Measurements from ENCODE around the gene FRMD4A.
A peak's percentile ranks its signal among the peaks of the same experiment; 100 is the strongest.

Gene FRMD4A

DNA sequence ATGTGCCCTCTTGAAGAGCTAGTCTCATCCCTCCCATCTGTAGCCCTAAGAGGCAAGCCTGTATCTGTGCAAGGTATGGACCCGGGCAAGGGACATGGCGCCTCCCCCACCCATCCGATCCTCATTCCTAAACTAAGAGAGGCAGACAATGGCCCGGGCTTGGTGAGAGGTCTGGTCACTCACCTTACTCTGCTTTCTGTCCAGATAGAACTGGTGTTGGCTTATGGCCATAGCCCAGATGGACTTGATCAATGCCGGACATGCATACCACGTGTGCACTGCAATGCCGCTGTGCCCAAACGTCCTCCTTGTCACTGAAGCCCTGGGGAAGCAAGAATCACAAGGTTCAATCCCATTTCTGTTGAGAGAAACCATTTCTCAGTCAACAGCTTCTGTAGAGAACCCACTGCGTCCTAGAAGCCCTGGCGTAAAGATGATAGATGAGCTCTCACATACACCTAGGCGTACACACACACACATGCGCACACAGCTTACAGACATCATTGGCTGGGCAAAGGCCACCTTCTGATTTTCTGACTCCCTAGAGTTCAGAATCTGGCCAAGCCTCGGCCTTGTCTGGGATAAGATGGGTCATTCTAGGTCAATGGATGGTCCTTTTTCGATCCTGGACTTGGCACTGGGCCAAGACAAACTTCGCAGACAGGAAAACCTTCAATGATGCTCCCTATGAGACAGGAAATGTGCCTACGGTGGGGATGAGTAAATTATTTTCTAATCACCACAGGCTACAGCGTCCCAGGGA is 629.4 kb downstream of the FRMD4A start:
- DNase-seq (ENCODE audit: low spot score) = no peak

DNA sequence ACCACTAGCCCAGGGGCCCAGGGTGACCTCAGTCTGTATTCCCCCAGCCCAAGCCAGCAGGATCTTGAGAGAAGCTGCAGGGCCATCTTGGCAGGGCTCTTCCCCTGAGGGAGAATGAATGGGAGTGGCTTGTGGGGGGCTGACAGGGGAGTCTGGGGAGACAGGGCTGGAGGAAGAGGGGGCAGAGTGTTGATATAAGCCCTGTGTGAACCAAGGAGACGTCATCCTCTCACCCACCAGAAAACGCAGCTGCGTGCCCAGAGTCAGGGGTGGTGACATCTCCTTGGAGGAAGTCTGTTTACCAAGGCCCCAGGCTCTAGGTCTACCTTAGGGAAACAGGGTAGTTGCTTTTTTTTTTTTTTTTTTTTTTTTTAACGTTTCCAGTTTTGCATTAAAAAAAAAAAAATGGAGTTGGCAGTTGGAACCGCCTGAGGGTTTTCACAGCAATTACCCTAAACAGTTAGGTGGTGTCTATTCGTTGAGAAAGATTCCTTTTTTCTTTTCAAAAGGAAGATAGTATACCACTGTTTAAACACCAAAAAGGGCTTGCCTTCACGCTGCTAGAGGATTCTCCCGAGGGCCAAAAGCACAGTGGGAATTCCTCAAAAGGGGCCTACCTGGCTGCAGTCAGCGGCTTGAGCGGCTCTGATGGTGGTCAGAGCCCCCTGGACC is 630.1 kb downstream of the FRMD4A start:
- DNase-seq (ENCODE audit: low spot score) = no peak

GRCh38 chr10:13699216-13699615 is 631.5 kb downstream of the FRMD4A start:
- DNase-seq (ENCODE audit: low spot score) = no peak

DNA sequence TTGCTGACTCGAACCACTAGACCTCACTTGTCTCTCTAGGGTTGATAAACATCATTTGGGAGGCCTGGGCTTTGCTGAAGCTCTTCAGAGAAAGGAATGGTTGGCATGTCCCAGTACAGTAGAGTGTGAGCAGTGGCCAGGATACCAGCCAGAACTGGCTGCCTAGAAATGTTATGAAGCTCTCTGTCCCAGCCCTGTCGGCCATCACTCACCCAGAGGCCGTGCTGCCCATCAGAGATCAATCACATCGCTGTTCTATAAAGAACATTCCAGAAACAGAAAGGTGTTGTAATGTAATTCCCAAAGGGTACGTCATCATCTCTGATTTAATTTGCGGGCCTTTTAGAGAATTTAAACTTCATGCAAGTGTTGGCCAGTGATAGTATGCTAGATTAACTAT is 632.5 kb downstream of the FRMD4A start:
- no peak for DNase-seq (ENCODE audit: low spot score)

DNA sequence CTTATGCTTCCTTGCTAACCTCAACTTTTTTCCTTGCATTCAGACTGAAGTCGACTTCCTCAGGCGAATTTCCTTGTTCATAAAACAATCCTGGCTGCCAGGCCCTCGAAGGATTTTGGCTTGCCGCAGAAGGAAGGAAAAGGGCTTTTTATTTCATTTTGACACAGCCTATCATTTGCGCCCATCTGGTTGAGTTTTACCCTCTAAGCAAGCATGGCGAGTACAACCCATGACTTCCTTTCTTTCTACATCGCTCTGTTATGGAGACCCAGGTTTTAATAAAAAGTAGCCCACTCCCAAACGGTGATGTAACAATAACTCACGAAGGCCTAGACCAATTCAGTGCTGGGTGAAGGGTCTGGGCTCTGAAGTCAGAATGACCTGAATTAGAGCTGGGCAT is 634.7 kb downstream of the FRMD4A start:
- no peak for DNase-seq (ENCODE audit: low spot score)

- DNase-seq (ENCODE audit: low spot score) = no peak
Measured at GRCh38 chr10:13695588-13695987, 635.1 kb downstream of the FRMD4A start.

- no peak for DNase-seq (ENCODE audit: low spot score)
Measured at GRCh38 chr10:13693783-13694700, 636.7 kb downstream of the FRMD4A start.

- no peak for DNase-seq (ENCODE audit: low spot score)
Measured at GRCh38 chr10:13690281-13690825, 640.4 kb downstream of the FRMD4A start.

DNA sequence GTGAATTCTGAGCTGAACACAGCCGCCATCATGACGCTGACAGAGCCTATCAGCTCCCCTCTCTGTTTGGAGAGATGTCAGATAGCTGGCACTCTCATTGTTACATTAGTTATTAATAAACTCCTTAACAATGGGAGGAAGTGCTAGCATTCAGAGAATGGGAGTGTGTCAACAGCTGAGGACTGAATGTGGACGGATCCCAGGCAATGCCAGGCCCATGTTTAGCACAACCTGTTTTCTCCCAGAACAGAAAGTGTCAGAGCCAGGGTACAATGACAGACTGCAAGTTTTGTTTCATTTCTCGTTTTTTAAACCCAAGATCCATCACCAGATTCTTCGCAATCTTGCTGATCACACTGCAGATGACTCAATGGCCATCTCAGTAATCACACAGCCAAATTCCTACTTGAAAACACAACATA is 644.4 kb downstream of the FRMD4A start:
- no peak for DNase-seq (ENCODE audit: low spot score)

DNA sequence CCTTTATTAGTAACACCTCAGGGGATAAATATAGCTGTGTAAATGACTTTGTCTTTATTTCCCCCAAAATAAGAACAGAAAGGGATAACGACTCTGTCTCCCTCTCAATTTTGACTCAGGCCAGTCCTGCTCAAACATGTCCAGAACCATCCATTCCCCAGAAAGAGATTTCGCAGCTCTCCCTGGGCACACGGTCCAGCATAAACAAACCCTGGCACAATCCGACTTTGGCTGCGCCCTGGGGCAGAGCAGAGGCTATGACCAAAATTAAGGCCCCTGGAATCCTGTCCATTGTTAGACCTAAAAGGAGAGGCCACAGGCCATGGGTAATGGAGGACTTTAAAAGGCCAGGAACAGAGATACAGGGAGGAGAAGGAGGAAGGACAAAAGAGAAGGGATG is 644.8 kb downstream of the FRMD4A start:
- no peak for DNase-seq (ENCODE audit: low spot score)

DNA sequence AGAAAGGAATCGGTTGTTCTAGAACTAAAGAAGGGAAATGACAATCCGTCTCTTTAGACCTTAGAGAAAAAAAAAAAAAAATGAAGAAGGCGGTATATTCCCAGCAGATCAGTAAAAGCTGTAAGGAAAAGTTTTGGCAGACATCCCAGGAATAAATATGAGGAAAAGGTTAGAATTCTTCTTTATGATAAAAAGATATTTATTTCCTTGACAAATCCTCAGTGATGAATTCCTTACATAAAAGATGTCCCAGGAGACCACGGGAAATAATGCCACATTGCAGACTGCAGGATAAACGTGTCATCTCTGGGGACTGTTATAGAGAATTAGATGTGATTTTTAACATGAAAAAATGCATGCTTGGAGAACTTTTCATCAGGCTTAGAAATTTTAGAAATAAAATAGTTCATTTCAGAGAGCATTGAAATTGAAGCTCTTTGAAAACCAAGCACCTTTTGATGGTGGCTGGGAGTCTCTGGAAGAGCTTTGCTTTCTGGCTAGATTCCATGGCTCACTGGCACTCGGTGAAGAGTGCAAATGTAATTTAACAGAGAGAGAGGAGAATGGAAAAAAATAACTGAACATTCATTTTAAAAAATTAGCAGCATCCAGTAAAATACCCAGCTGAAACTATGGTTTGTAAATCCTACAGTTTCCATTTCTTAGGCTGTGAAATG is 645.8 kb downstream of the FRMD4A start:
- no peak for DNase-seq (ENCODE audit: low spot score)

DNA sequence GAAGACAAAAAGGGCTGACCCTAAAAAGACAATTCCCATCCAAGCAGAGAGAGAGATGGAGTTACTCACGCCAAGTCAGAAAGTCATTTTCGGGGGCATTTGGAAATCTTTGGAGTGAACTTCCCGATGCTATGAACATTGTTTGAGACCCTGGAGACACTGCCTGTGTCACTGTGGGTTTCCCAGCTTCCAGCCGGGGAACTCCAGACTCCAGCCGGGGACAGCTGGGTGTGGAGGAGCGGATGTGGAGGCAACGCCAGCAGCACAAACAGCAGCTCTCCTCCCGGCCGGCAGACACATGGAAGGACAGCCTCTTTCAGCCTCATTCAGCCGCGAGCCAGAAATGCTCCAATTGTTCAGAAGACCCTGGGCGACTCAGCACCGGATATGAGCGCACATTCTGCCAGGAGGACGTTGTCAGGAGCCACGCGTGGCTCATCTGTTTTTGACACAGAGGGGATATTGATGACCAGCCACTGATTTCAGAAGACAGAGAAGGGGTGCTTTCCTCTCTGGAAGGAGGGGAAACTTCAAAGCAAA is 646.4 kb downstream of the FRMD4A start:
- no peak for DNase-seq (ENCODE audit: low spot score)

- DNase-seq (ENCODE audit: low spot score) = no peak
Measured at GRCh38 chr10:13683017-13683416, 647.7 kb downstream of the FRMD4A start.

DNA sequence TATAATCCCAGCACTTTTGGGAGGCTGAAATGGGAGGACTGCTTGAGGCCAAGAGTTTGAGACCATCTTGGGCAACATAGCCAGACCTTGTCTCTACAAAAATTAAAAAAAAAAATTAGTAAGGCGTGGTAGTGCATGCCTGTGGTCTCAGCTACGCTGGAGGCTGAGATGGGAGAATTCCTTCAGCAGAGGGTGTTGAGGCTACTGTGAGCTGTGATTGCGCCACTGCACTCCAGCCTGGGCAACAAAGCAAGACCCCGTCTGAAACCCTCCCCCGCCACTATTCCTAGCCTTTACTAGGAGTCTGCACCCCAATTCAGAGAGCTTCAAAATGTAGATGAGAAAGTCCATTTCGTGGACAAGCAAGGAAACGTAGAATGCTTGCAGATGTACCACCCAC is 648.8 kb downstream of the FRMD4A start:
- no peak for DNase-seq (ENCODE audit: low spot score)

DNA sequence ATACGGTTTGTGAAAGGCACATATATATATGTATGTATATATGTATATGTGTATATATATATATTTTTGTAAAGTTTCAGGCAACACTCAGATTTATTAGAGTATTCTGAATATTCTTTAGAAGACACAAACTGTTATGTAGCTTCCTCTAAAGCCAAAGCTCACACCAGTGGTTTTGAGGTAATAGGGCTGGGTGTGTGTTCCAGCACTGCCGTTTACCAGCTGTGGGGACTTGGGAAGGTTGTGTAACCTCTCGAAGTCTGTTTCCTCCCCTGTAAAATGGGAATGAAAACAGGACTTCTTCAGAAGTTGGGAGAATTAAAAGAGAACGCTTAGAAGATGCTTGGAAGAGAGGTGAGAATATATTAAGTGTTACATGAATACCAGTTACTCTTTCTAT is 649.2 kb downstream of the FRMD4A start:
- DNase-seq (ENCODE audit: low spot score) = no peak

- peak; percentile 43 for DNase-seq (ENCODE audit: low spot score)
Measured at GRCh38 chr10:13681095-13681494, 649.6 kb downstream of the FRMD4A start.

- no peak for DNase-seq (ENCODE audit: low spot score)
Measured at GRCh38 chr10:13678101-13678843, 652.5 kb downstream of the FRMD4A start.

DNA sequence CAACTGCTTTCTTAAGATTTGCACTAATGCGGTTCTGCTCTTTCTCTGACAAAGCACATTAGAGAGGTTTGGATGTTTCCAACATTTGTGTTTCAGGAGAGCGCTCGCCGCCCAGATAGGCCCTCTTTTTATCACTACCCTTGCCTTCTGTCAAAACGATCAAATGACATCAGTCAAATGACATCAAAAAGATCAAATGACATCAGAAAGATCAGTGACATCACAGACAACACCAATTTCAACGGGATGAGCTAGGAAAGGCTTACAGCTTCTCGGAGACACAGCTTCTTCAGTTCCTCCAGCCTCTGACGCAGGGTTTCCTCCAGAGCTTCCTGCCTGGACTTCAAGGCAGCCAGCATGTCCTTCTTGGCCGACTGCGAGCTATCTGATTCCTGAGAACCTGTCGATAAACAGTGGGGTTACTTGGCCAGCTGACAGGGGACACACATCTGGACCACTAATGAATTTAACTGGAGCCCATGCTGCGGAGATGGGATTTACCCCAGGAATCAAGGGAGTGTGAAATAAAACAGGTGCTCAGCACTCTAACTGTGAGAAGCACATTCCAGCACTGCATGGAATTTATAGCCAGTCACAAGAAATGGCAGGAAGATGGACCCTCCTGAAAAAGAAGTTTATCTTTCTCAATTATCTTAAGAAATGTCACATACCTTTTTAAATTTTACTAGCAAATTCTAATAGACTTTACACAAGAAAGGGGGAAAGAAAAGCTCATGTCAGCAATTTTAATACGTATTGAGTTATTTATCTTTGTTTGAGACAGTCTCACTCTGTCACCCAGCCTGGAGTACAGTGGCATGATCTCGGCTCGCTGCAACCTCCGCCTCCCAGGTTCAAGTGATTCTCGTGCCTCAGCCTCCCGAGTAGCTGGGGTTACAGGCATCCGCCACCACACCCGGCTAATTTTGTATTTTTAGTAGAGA is 655.8 kb downstream of the FRMD4A start:
- no peak for DNase-seq (ENCODE audit: low spot score)

- no peak for DNase-seq (ENCODE audit: low spot score)
Measured at GRCh38 chr10:13673156-13673555, 657.6 kb downstream of the FRMD4A start.

- no peak for DNase-seq (ENCODE audit: low spot score)
Measured at GRCh38 chr10:13672548-13672947, 658.2 kb downstream of the FRMD4A start.

Measured in HuH-7.5 (cell line).